ENCODE data around the gene STON2.
"Not testable (repeated sequence)": the region's sequence is repeated elsewhere in the genome, so short reads cannot be mapped to it uniquely, and the experiment has no call there.

The STON2 gene, protein sequence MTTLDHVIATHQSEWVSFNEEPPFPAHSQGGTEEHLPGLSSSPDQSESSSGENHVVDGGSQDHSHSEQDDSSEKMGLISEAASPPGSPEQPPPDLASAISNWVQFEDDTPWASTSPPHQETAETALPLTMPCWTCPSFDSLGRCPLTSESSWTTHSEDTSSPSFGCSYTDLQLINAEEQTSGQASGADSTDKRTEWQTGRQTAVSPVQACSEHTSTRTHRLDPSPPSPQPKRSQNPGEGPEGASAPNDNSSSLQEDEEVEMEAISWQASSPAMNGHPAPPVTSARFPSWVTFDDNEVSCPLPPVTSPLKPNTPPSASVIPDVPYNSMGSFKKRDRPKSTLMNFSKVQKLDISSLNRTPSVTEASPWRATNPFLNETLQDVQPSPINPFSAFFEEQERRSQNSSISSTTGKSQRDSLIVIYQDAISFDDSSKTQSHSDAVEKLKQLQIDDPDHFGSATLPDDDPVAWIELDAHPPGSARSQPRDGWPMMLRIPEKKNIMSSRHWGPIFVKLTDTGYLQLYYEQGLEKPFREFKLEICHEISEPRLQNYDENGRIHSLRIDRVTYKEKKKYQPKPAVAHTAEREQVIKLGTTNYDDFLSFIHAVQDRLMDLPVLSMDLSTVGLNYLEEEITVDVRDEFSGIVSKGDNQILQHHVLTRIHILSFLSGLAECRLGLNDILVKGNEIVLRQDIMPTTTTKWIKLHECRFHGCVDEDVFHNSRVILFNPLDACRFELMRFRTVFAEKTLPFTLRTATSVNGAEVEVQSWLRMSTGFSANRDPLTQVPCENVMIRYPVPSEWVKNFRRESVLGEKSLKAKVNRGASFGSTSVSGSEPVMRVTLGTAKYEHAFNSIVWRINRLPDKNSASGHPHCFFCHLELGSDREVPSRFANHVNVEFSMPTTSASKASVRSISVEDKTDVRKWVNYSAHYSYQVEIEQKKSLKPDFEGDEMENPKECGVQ

DNA sequence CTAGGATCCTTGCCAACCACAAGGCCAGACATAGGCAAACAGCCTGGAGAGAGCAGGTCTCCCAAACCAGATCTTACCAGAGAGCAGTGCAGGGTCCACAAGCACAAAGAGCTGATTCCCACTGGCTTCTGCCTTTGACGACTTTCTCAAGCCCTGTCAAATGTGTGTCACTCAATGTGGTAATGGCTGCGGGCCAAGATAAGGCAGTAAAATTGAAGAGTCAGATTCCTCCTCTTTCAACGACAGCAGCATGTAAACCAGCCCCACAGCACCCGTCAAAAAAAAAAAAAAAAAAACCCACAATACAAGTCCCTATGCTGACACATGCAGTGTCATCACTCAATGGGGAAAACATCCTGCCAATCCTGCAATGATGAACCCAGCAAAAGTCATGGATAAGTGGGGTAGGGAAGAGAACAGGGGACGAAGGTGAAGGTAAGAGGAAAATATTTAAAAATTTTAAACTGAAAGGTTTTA lies at the start of gene STON2:
Gene STON2 (minus strand): TSS at position 123 of the 477 bp plus-strand sequence. CDS start 1,942 bp downstream, outside the sequence.
- no peak for DNase-seq (ENCODE audit: low spot score)

DNA sequence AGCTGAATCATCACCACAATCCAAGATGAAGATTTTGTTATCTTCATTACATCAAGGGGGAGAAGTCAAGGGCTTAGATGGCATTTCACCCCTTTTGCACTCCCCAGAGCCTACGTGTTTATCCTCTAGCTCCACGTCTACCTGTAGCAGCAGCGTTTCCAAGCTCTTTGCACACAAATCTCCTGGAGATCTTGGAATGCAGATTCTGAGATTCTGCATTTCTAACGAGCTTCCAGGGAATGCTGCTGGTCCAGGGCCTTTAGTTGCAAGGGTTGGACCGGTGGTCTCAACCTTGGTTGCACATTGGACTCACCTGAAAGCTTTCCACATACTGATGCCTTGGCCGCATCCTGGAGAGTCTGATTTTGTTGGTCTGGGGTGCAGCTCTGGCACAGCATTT lies 49.5 kb upstream of the STON2 start:
- no peak for DNase-seq (ENCODE audit: low spot score)

DNA sequence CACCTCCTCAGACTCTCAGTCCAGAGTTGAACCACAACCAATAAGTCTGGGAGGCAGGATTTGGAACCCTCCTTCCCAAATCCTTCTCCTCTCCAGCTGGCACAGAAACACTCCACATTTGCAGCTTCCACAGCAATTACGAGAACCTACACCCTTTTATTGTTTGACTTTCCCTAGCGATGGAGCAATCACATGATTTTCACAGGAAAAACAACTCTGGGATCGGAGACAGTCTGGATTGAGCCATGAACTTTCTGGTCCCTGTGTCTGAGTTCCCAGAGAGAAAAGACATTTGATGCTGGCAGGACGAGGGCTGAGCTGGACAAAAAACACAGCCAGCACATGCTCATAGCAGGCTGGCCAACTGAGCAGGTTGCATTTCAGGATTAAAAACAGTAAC lies 49.0 kb upstream of the STON2 start:
- DNase-seq (ENCODE audit: low spot score), result no peak

DNA sequence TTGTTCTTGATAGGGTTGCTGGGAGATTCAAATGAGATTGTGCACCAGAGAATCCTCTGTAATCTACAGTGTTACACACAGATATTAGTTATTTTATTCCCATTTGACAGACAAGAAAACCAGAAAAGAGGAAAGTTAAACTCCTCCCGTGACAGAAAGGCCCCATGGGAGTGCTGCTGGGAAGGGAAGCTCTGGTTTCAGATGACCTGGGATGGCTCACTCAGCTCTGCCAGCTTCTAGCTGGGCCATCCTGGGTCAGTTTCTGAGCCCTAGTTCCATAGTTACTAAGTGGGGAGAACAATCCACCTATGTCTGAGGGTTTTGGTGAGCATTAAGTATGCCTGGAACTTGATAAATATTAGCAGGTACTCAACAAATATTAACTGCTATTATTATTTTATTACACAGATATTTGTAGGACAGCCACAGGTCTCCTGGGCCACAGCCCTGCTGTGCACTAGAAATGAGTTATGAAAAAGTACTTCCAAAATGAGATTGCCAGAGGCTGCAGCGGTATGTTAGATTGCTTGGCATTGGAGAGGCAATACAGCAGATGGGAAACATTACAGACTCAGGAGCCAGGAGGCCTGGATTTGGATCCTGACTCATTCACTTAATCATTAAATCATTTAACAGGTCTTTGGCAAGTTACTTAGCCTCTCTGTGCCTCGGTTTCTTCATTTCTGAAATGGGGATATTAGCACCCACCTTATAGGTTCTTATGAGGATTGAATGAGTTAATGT lies 47.1 kb upstream of the STON2 start:
- no peak for DNase-seq (ENCODE audit: low spot score)

DNA sequence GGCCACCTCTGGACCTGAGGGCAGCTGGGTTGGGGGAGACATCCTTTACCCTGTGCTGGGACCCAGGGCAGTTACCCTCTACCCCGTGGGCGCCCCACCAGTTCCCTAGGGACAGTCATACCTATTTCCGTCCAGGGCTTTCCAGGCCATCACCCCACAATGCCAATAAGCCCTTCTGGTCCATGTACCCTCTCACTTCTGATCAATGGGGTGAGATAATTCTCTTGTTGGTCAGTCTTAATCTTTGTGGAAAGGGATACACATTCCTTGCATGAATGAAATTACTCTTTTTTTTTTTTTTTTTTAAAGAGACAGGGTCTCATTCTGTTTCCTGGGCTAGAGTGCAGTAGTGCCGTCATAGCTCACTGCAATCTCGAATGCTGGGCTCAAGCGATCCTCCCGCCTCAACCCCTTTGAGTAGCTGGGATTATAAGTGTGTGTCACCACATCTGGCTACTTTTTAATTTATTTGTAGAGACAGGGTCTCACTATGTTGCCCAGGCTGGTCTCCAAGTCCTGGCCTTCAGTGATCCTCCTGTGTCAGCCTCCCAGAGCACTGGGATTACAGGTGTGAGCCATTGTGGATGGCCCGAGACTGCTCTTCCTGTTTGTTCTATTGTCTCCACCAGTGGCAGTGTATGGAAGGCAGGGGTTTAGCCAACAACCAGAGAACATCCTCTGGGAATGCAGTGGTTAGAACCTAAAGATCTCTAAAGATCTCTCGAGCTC lies 46.3 kb upstream of the STON2 start:
- no peak for DNase-seq (ENCODE audit: low spot score)

DNA sequence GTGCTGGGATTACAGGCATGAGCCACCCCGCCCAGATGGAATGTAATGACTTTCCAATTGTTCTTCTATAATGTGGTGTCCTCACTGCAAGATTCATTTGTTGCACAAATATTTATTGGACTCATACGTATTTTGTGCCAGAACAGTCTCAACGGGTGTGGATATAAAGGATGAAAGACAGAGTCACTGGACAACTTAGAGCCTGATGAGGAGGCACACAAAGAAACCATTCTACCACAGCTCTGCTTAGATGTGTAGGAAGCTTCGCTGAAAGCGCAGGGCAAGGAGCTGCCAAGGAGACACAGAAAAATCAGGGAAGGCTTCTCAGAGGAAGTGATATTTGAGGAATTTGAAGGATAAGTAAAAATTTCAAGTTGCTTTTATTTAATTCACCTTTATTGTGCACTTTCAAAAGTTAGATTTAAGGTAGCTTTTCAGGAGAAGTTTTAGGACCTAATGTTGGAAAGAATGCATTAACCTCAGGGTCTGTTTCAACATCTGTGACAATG lies 41.6 kb upstream of the STON2 start:
- no peak for DNase-seq (ENCODE audit: low spot score)

DNA sequence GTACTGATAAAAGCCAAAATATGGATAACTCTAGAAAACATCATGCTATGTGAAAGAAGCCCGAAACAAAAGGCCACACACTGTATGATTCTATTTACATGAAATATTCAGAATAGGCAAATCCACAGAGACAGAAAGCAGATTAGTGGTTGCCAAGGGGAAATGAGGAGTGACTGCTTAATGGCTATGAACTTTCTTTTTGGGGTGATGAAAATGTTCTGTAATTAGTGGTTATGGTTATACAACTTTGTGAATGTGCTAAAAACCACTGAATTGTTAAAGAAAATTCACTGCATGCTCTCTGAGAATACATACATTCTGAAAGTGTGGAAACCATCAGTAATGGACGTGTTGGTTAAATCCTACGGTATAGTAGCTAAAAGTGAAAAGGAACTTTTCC lies 39.9 kb upstream of the STON2 start:
- DNase-seq (ENCODE audit: low spot score), result no peak

DNA sequence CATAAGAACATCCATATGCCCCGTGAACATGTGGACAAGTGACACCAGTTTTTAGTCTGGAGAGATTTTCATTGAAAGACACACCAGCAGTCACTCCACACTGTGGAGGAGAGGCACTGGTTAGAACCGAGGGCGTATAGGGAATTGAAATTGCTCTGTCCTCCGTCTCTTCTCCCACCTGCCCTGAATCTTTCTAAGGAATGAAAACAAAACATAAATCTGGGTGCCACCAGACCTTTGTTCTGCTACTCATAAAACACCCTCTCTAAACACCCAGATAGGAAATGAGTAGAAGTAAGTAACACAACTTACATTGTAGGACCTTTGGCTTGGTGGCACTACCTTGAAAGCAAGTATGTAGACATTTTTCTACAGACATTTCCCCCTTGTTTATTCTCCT lies 37.1 kb upstream of the STON2 start:
- no peak for DNase-seq (ENCODE audit: low spot score)

DNA sequence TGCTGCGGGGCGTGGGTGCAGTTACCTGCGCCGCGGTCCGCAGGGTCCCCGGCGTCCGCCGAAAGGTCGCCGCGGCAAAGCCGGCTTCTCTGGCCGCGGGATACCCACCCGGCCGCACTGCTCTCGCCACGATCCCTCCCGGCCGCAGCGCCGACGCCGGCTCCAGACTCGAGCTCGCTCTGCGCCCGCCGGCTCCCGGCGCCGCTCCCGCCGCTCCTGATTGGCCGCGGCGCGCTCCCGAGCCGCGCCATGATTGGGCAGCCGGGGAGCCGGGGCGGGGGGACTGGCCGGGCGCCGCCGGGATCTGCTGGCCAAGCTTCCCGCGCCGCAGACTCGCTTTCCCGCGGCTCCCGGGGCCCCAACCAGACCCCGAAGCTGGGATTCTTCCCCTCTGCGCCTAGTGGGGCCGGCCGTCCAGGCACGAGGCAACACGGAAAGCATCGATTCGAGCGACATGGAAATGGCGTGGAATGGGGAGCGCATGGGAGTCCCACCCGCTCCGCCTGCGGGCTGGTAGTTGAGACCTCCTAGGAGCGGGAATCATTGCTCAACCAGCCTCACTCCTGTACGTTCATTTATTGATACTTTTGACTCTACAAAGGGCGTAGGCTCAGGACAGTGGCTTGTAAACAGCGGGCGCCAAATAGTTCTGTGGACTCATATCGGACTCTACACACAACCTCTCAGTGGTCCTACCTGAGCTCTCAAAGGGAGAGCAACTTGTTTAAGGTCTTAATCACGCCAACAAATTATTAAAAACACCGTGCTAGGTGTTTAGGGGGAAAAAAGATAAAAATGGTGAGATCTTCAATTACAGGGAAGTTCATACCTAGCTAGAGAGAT lies 36.4 kb upstream of the STON2 start:
- DNase-seq (ENCODE audit: low spot score), result no peak

DNA sequence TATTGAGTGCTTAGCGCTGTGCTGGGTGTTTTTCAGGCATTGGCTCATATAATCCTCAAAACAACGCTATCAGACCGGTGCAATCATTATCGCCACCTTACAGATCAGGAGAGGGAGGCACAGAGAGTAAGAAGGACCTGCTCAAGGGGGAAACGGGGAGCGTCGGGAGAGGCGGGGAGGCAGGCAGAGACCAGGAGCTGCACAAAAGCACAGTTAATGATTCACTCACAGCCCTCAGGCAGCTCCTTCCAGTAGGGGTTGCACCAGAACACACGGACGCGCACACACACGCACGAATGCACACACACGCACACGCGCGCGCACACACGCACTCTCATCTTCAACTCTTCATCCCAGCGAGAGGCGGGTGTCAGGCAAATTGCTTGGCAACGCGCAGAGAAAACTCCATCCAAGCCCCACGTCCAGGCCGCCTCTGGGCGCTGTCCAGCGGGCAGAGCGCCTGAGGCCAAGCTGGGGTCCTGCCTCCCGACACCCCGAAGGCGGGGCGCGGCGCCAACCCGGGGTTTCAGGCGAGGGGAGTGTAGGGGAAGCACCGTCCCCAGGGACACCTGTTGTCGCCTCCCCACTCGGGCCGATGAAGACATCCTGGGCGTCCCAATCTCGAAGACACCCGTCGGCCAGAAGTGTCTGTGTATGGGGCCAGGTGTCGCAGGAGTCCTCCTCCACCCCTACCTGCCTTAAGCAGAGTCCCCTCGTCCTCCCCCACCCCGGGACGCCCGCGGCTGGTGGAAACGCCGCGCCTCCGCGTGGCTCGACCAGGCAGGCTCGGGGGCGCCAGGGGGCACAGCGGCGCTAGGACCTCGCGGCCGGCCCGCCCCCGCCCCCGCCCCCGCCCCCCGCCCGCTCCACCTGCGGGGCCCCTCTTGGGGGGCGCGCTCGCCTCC lies 35.5 kb upstream of the STON2 start:
- peak; percentile 6 for DNase-seq (ENCODE audit: low spot score)

DNA sequence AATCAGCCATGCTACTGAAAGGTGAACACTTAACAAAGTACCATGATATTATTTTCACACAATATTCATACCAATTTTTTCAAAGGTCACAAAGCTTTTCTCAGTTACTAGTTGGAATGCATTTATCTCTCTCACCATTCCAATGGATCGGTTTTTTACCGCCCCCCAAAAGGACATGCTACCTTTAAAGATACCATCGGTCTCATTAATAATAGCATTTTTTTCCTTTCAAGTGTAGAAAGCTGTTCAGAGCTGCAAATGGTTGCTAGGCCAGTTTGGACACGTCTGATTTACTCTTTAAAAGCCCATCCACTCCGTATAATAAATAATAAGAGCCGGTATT lies 34.9 kb upstream of the STON2 start:
- no peak for DNase-seq (ENCODE audit: low spot score)

DNA sequence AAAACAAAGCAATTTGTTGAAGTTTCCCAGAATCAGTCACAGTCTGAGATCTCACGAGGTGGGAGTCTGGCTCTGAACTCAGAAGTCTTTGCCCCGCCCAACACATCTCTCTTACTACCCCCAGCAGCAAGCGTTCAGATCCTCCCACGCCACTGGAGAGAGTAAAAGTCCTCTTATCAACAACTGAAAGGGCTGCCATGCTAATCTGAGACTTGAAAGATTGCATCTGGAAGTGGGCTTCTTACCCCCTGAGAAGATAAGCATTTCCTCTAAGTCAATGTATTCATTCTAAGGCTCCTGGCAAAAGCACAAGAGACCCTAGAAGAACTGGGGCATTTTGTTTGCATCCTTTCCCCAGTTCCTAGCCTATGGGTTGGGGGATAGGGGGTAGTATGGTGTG lies 34.1 kb upstream of the STON2 start:
- DNase-seq (ENCODE audit: low spot score), result no peak

DNA sequence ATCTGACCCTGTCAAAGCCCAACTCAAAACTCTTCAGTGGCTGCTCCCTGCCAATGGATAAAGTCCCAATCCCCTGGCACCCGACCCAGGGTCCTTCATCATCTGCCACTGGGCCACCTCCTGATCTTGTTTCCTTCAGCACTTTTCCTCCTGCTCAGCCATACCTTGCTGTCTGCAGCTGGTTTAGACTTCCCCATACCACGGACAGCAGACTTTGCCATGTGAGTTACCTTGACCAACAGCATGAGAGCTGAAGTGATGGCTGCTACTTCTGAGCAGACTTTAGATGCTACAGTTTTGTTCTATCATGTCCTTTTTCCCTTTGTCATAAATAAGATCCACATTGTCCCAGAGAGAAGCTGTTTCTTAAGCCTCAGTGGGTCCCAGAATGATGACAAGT lies 33.3 kb upstream of the STON2 start:
- DNase-seq (ENCODE audit: low spot score), result no peak

DNA sequence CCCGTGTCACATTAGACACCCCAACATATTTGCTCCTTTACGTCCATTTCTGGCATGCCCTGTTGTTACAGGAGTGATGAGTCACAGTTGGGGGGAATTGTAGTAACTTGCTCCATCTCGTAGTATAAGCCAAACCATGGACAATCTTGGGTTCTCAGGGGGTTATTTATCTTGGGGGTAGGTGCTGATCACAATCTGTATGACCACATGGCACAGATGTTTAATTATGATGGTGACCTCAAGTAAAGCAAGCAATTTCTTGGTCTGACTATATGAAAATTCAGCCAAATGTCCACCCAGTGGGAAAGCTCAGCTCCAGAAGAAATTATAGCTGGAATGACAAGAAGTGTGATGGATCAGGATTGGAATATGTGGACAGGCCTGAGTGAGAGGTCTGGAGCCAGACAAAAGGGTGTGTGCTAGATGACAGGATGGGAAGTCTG lies 32.1 kb upstream of the STON2 start:
- no peak for DNase-seq (ENCODE audit: low spot score)

DNA sequence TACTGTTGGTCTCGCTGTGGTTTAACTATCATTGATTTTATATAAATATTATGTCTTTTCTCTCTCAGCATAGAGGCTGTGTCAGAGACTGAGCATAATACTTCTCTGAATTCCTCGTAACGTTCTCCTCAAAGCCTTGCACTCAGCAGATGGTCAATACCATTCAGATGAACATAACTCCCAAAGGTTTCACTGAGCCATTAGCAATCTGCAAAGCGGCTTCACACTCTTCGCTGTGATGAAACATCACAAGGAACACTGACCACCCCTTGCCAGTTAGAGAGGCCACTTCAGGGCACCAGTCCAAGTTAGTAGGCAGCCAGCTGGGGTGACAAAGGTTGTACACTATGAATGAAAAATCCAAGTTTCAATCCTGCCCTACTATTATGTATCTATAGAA lies 30.1 kb upstream of the STON2 start:
- no peak for DNase-seq (ENCODE audit: low spot score)

DNA sequence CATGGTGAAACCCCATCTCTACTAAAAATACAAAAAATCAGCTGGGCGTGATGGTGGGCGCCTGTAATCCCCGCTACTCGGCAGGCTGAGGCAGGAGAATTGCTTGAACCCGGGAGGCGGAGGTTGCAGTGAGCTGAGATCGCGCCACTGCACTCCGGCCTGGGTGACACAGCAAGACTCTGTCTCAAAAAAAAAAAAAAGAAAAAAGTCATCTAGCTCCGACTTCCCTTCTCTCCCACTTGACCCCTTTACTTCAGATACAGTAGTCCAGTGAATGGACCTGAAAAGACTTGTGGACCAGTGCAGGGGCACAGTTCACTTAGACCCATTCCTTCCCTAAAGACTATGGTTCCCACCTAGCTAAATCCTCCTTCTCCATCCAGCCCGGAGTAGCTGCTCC lies 29.6 kb upstream of the STON2 start:
- not testable (repeated sequence) for DNase-seq (ENCODE audit: low spot score)

DNA sequence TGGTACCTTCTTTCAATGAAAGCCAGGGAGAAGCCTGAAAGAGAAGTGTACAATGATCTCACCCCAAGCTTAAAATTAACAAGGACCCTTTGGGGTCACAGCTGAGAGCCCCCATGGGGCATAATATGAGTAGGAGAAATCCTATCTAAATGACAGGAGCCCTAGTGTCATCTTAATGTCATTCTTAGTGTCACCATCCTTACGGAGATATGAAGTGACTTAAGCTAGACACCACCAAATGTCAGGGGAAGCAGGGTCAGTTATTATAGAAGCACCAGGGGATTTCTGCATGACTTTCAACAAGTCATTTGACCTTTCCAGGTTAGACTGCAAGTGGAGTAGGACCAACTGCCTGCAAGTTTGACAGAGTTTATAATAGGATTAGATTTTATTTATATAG lies 28.9 kb upstream of the STON2 start:
- no peak for DNase-seq (ENCODE audit: low spot score)

DNA sequence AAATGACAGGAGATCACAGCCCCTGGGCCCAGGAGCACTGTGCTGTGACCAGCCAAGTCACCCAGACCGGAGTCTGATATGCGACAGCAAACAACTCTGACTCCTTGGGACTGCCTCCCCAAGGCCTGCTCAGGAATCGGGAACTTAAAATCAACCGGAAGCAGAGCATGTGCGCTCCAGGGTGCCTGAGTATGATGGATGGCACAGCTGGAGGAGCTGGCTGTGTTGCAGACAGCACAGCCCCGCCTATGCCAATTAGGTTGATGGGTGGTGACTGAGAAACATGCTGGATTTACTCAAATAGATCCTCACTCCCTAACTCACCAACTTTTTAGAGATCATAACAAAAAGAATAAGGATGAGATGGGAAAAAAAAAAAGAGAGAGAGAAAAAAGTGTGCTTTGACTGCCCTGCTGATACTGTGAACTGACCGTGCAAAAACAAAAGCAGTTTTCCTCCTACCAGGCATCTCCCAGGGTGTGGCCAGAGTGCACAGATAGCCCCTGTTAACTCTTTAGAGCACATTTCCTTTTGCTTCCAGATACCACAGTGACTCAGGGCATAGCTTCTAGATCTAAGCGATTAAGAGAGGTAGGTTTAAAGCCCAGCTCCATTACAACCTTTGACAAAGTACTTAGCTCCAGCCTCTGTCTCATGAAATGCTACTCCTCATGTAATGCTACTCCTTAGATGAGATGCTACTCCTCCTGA lies 27.4 kb upstream of the STON2 start:
- DNase-seq (ENCODE audit: low spot score), result no peak

DNA sequence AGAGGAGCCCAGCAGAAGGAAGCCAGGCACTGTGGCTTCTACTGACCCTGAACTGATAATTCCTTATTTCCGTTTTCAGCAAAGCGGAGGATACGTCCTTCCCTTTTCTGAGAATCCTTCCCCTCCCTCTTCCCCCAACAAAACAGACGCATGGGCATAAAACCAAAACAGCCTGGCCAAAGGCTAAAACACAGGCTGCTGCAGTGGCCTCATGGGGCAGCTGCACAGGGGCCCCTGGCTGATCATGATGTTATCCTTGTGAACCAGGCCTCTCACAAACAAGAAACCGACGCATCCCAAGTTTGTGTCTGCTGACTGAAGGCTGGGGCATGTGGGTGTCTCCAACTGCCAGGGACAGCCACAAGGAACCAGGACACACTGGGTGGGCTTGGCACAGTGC lies 23.4 kb upstream of the STON2 start:
- DNase-seq (ENCODE audit: low spot score), result no peak

Measured in CD4-positive, alpha-beta T cell treated with Interleukin-2 at 100 ng/mL for 4 hours (primary cell).